ENCODE results near the gene ACP6.

DNA sequence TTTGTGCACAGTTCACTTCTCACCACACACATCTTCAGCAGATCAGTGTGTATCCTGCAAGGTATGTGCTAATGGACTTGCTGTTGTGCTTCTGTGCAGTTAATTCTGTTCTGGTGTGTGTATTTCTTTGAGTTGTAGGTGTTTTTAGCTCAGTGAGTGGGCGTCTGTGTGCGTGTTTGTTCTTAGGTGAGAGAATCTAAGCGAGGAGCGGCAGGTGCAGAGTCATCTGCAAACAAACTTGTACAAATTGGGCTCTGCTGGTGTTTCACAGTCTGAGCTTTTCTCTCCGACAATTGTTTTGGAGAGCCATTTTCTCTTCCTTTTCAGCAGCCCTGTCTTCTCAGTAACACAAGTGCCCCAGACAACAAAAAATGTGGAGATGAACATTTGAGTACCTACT, 43.6 kb downstream of the ACP6 start:
- no peak for TF ChIP-seq CTCF (IDR thresholded peaks at IDR 0.05)
- no peak for TF ChIP-seq POLR2AphosphoS5 (IDR thresholded peaks at IDR 0.05)
